Gastrocnemius medialis (tissue), 4 donors: ENCODE results near the gene P2RY14. TPM values are rescaled to one million over a fixed set of nuclear protein-coding genes. Genes with fewer than 3 reads are reported as not detected.

Experiments
- ATAC-seq, 2 donors: fragments of 150-250 bp; one replicate each; pipeline ENCODE4 v1.9.1; 2016
- DNase-seq, 2 donors: peaks; one replicate each; pipeline ENCODE4 v3.0.0-alpha.2; 2019
- H3K27ac ChIP-seq, 4 donors: fragments of 200-600 bp; sonication (generic); 1 replicate in 1 of 4; 2 replicates in 3 of 4; pipeline ENCODE4 v1.5.1; 2016 to 2018; ENCODE audit warnings: mild to moderate bottlenecking in 2 of 4, moderate library complexity in 1 of 4
- H3K27me3 ChIP-seq, 3 donors: fragments of 200-600 bp; sonication (generic) in 2 of 3; 1 replicate in 1 of 3; 2 replicates in 2 of 3; pipeline versions ENCODE4 v1.5.1 to v1.6.0; 2016 to 2019; ENCODE audit warnings: mild to moderate bottlenecking in 1 of 3, moderate library complexity in 1 of 3
- H3K36me3 ChIP-seq, 2 donors: fragments of 200-600 bp; sonication (generic) in 1 of 2; one replicate each; pipeline ENCODE4 v1.5.1; 2017 to 2018
- H3K4me1 ChIP-seq, 2 donors: fragments of 200-600 bp; sonication (generic) in 1 of 2; one replicate each; pipeline ENCODE4 v1.5.1; 2016 to 2017; ENCODE audit warnings: mild to moderate bottlenecking in 2 of 2
- H3K4me3 ChIP-seq, 4 donors: fragments of 200-600 bp; sonication (generic) in 3 of 4; 1 replicate in 1 of 4; 2 replicates in 3 of 4; pipeline ENCODE4 v1.5.1; 2016 to 2019; ENCODE audit warnings: mild to moderate bottlenecking in 2 of 4
- H3K9me3 ChIP-seq, 3 donors: fragments of 200-600 bp; sonication (generic) in 2 of 3; 1 replicate in 1 of 3; 2 replicates in 2 of 3; pipeline ENCODE4 v1.5.1; 2016 to 2019
- CTCF ChIP-seq, 5 experiments: fragments of 450-650 bp in 3 of 5; fragments of 200-600 bp in 2 of 5; sonication (generic) in 2 of 5; IDR thresholded peaks in 4 of 5; conservative IDR thresholded peaks in 1 of 5; 1 replicate in 4 of 5; 2 replicates in 1 of 5; pipeline ENCODE4 v1.5.1; 2016 to 2019; ENCODE audit warnings: antibody characterized with exemption in 5 of 5, mild to moderate bottlenecking in 3 of 5, moderate library complexity in 3 of 5
- POLR2A ChIP-seq, 2 donors: fragments of 450-650 bp; IDR thresholded peaks; one replicate each; pipeline ENCODE4 v1.6.1; 2017; ENCODE audit warnings: antibody characterized with exemption in 2 of 2, mild to moderate bottlenecking in 2 of 2, moderate library complexity in 2 of 2
- in situ Hi-C, 4 donors: fragments of 200-750 bp; cut with MboI; loops; one replicate each; pipeline versions ENCODE4 v1.15.0 to v1.8.0; 2017; ENCODE audit warnings: low sequenced_read_pairs in 4 of 4
- intact Hi-C: fragments of 100-400 bp; cut with DNase I; formaldehyde crosslinking; loops from one replicate; pipeline ENCODE4 v1.15.1; 2023; ENCODE audit warnings: low total_unique reads
- total RNA-seq, 4 donors: library from RNA; depleted of rRNA; stranded (reverse); fragments of >200 nt; gene quantifications; one replicate each; pipeline versions ENCODE4 v1.1.0 to v1.2.3, GENCODE V29; 2016

Gene P2RY14
- total RNA-seq, 4 donors from 2014 or later, result 3.3 to 5.2 (median 3.8) TPM

- TF ChIP-seq CTCF (IDR thresholded peaks at IDR 0.05 in 4 of 5, conservative IDR thresholded peaks at IDR 0.05 in 1 of 5) (no peak), POLR2A (IDR thresholded peaks at IDR 0.05) (no peak)
- DNase-seq (no peak), ATAC-seq (no peak)
- Histone ChIP-seq H3K4me3 (no peak overlapping the region), H3K36me3 (no peaks in the 10 kb centered on the region), H3K4me1 (peaks cover 0 to 7% of the 10 kb centered on the region in 2 donors), H3K9me3 (no peaks in the 10 kb centered on the region), H3K27ac (no peak overlapping the region), H3K27me3 (no peaks in the 10 kb centered on the region)
- in situ Hi-C loops (no loop called here), intact Hi-C loops (no loop called here)
These were observed 65.2 kb downstream of the P2RY14 start for GRCh38 chr3:151213151-151213550.

GRCh38 chr3:151210676-151211381 is 67.5 kb downstream of the P2RY14 start:
- DNase-seq (no peak), ATAC-seq (no peak)
- in situ Hi-C loops (no loop called here), intact Hi-C loops (no loop called here)
- Histone ChIP-seq H3K27me3 (no peaks in the 10 kb centered on the region), H3K4me3 (no peak overlapping the region), H3K27ac (no peak overlapping the region), H3K36me3 (no peaks in the 10 kb centered on the region), H3K9me3 (no peaks in the 10 kb centered on the region), H3K4me1 (no peaks in the 10 kb centered on the region)
- TF ChIP-seq CTCF (IDR thresholded peaks at IDR 0.05 in 4 of 5, conservative IDR thresholded peaks at IDR 0.05 in 1 of 5) (no peak), POLR2A (IDR thresholded peaks at IDR 0.05) (no peak)

GRCh38 chr3:151209654-151210053 is 68.7 kb downstream of the P2RY14 start:
- H3K36me3 ChIP-seq, result no peaks in the 10 kb centered on the region
- H3K4me1 ChIP-seq, result no peaks in the 10 kb centered on the region
- no peak for DNase-seq
- H3K27ac ChIP-seq, result no peak overlapping the region
- TF ChIP-seq POLR2A (IDR thresholded peaks at IDR 0.05), result no peak
- intact Hi-C loops, result no loop called here
- ATAC-seq, result no peak
- in situ Hi-C loops, result no loop called here
- no peak overlapping the region for H3K4me3 ChIP-seq
- no peaks in the 10 kb centered on the region for H3K9me3 ChIP-seq
- H3K27me3 ChIP-seq, result no peaks in the 10 kb centered on the region

- ATAC-seq, result no peak
- Histone ChIP-seq H3K27ac (no peak overlapping the region), H3K4me3 (no peak overlapping the region), H3K4me1 (no peaks in the 10 kb centered on the region), H3K36me3 (no peaks in the 10 kb centered on the region), H3K9me3 (no peaks in the 10 kb centered on the region), H3K27me3 (no peaks in the 10 kb centered on the region)
- intact Hi-C loops, result no loop called here
- in situ Hi-C loops, result no loop called here
- TF ChIP-seq POLR2A (IDR thresholded peaks at IDR 0.05) (no peak), CTCF (IDR thresholded peaks at IDR 0.05 in 4 of 5, conservative IDR thresholded peaks at IDR 0.05 in 1 of 5) (no peak)
- DNase-seq, result no peak
These were observed 72.1 kb downstream of the P2RY14 start for GRCh38 chr3:151206201-151206600.

- no peak for DNase-seq
- no peak for ATAC-seq
- in situ Hi-C loops (no loop called here), intact Hi-C loops (no loop called here)
- Histone ChIP-seq H3K27ac (no peak overlapping the region), H3K9me3 (no peaks in the 10 kb centered on the region), H3K27me3 (no peaks in the 10 kb centered on the region), H3K4me3 (no peak overlapping the region), H3K36me3 (no peaks in the 10 kb centered on the region), H3K4me1 (no peaks in the 10 kb centered on the region)
- TF ChIP-seq CTCF (IDR thresholded peaks at IDR 0.05 in 4 of 5, conservative IDR thresholded peaks at IDR 0.05 in 1 of 5), result no peak
- TF ChIP-seq POLR2A (IDR thresholded peaks at IDR 0.05), result no peak
These were observed 72.9 kb downstream of the P2RY14 start for GRCh38 chr3:151205482-151205881.
